WTC11 (cell line): ENCODE results near the gene DCD. TPM values are rescaled to one million over a fixed set of nuclear protein-coding genes. Genes with fewer than 3 reads are reported as not detected.
A peak's percentile ranks its signal among the peaks of the same experiment; 100 is the strongest.

ENCODE experiments used
- ATAC-seq: fragments of 200-7000 bp; cut with Tn5 transposase; 2 replicates; pipeline ENCODE4 v1.10.0; 2021; ENCODE audit warnings: mild to moderate bottlenecking, moderate library complexity
- CTCF ChIA-PET: fragments of 300-600 bp; sonication (Branson Sonifier 250); formaldehyde crosslinking; loops from one replicate; lab custom pipeline; 2021; ENCODE audit warnings: antibody characterized with exemption; lab: Charles Lee
- POLR2A ChIA-PET: fragments of 350-600 bp; sonication (Branson Sonifier 250); formaldehyde crosslinking; loops from one replicate; lab custom pipeline; 2021; ENCODE audit warnings: antibody characterized with exemption; lab: Charles Lee
- DNase-seq: peaks from one replicate; pipeline ENCODE4 v3.0.0; 2021; ENCODE audit warnings: low spot score
- H3K27ac Mint-ChIP-seq: 2 replicates; pipeline ENCODE4 v1.8.0; 2021; ENCODE audit warnings: mixed read lengths
- H3K27me3 Mint-ChIP-seq: 2 replicates; pipeline ENCODE4 v1.8.0; 2021; ENCODE audit warnings: low read depth, mild to moderate bottlenecking, moderate library complexity, mixed read lengths
- H3K36me3 Mint-ChIP-seq: 2 replicates; pipeline ENCODE4 v1.8.0; 2021; ENCODE audit warnings: mixed read lengths
- H3K4me1 Mint-ChIP-seq: 2 replicates; pipeline ENCODE4 v1.8.0; 2022; ENCODE audit warnings: mixed read lengths
- H3K4me3 Mint-ChIP-seq: 2 replicates; pipeline ENCODE4 v1.8.0; 2021; ENCODE audit warnings: mild to moderate bottlenecking, moderate library complexity, mixed read lengths
- H3K9me3 Mint-ChIP-seq: 2 replicates; pipeline ENCODE4 v1.8.0; 2021; ENCODE audit warnings: mixed read lengths
- ATF1 ChIP-seq: sonication (generic); formaldehyde crosslinking; IDR thresholded peaks from 2 replicates; pipeline ENCODE4 v1.8.1; 2023; ENCODE audit warnings: mild to moderate bottlenecking, moderate library complexity, missing genetic modification reagents
- CREB1 ChIP-seq: sonication (generic); formaldehyde crosslinking; IDR thresholded peaks from 2 replicates; pipeline ENCODE4 v1.8.0; 2023; ENCODE audit warnings: mild to moderate bottlenecking, missing genetic modification reagents
- EMX1 ChIP-seq: fragments of 250-450 bp; sonication (Bioruptor Pico); IDR thresholded peaks from 2 replicates; pipeline ENCODE4 v1.8.0; 2021; ENCODE audit warnings: mild to moderate bottlenecking
- ETV6 ChIP-seq: sonication (generic); formaldehyde crosslinking; IDR thresholded peaks from 2 replicates; pipeline ENCODE4 v1.8.1; 2022; ENCODE audit warnings: mild to moderate bottlenecking, missing genetic modification reagents
- FOXJ3 ChIP-seq: sonication (generic); formaldehyde crosslinking; IDR thresholded peaks from 2 replicates; pipeline ENCODE4 v1.9.0; 2021; ENCODE audit warnings: missing genetic modification reagents, mild to moderate bottlenecking, borderline replicate concordance
- FOXK1 ChIP-seq: sonication (generic); formaldehyde crosslinking; IDR thresholded peaks from 2 replicates; pipeline ENCODE4 v1.8.0; 2022; ENCODE audit warnings: mild to moderate bottlenecking, moderate library complexity, missing genetic modification reagents
- GTF2I ChIP-seq: fragments of 250-450 bp; sonication (Bioruptor Pico); conservative IDR thresholded peaks from 2 replicates; pipeline ENCODE4 v1.4.0; 2021; ENCODE audit warnings: mild to moderate bottlenecking
- JUN ChIP-seq: sonication (generic); formaldehyde crosslinking; IDR thresholded peaks from 2 replicates; pipeline ENCODE4 v1.8.0; 2023; ENCODE audit warnings: mild to moderate bottlenecking, missing genetic modification reagents
- KAT7 ChIP-seq: sonication (generic); formaldehyde crosslinking; IDR thresholded peaks from 2 replicates; pipeline ENCODE4 v1.8.1; 2023; ENCODE audit warnings: missing genetic modification reagents, mild to moderate bottlenecking, borderline replicate concordance
- NFE2L1 ChIP-seq: sonication (generic); formaldehyde crosslinking; IDR thresholded peaks from 2 replicates; pipeline ENCODE4 v1.8.1; 2023; ENCODE audit warnings: missing genetic modification reagents
- NFYB ChIP-seq: sonication (generic); formaldehyde crosslinking; conservative IDR thresholded peaks from 2 replicates; pipeline ENCODE4 v1.8.0; 2022; ENCODE audit warnings: low read depth, missing genetic modification reagents
- NR3C1 ChIP-seq: sonication (generic); formaldehyde crosslinking; conservative IDR thresholded peaks from 2 replicates; pipeline ENCODE4 v1.8.1; 2023; ENCODE audit warnings: low read depth, mild to moderate bottlenecking, missing genetic modification reagents
- PRRX2 ChIP-seq: fragments of 250-450 bp; sonication (Bioruptor Pico); IDR thresholded peaks from 2 replicates; pipeline ENCODE4 v1.8.0; 2021; ENCODE audit warnings: mild to moderate bottlenecking
- RORB ChIP-seq: fragments of 250-450 bp; sonication (Bioruptor Pico); IDR thresholded peaks from 2 replicates; pipeline ENCODE4 v1.9.0; 2021; ENCODE audit warnings: mild to moderate bottlenecking
- ZBTB21 ChIP-seq: sonication (generic); formaldehyde crosslinking; IDR thresholded peaks from 2 replicates; pipeline ENCODE4 v1.8.1; 2023; ENCODE audit warnings: mild to moderate bottlenecking, missing genetic modification reagents, borderline replicate concordance
- ZNF138 ChIP-seq: sonication (generic); formaldehyde crosslinking; conservative IDR thresholded peaks from 2 replicates; pipeline ENCODE4 v1.8.1; 2022; ENCODE audit warnings: mild to moderate bottlenecking, moderate library complexity, missing genetic modification reagents
- ZNF396 ChIP-seq: fragments of 250-450 bp; sonication (Bioruptor Pico); IDR thresholded peaks from 2 replicates; pipeline ENCODE4 v1.8.0; 2021; ENCODE audit warnings: mild to moderate bottlenecking, moderate library complexity, borderline replicate concordance
- total RNA-seq: library from RNA; stranded (reverse); gene quantifications from 3 replicates; pipeline ENCODE4 v1.2.3, GENCODE V29; 2021
- TF ChIP-seq, protein P1 (sequence below): sonication (generic); formaldehyde crosslinking; IDR thresholded peaks from 2 replicates; pipeline ENCODE4 v1.8.1; 2023; ENCODE audit warnings: mild to moderate bottlenecking, moderate library complexity, missing genetic modification reagents
- TF ChIP-seq, protein P2 (sequence below): sonication (generic); formaldehyde crosslinking; conservative IDR thresholded peaks from 2 replicates; pipeline ENCODE4 v1.8.1; 2022; ENCODE audit warnings: mild to moderate bottlenecking, missing genetic modification reagents
- TF ChIP-seq, protein P3 (sequence below): sonication (generic); formaldehyde crosslinking; IDR thresholded peaks from 2 replicates; pipeline ENCODE4 v1.8.1; 2022; ENCODE audit warnings: missing genetic modification reagents, borderline replicate concordance
- TF ChIP-seq, protein P4 (sequence below): fragments of 200-600 bp; IDR thresholded peaks from 2 replicates; pipeline ENCODE4 v1.8.0; 2022; ENCODE audit warnings: antibody characterized with exemption
- TF ChIP-seq, protein P5 (sequence below): sonication (generic); formaldehyde crosslinking; IDR thresholded peaks from 2 replicates; pipeline ENCODE4 v1.8.1; 2023; ENCODE audit warnings: mild to moderate bottlenecking, missing genetic modification reagents, borderline replicate concordance

DCD gene
- total RNA-seq, 1 experiment from 2014 or later = not detected

DNA sequence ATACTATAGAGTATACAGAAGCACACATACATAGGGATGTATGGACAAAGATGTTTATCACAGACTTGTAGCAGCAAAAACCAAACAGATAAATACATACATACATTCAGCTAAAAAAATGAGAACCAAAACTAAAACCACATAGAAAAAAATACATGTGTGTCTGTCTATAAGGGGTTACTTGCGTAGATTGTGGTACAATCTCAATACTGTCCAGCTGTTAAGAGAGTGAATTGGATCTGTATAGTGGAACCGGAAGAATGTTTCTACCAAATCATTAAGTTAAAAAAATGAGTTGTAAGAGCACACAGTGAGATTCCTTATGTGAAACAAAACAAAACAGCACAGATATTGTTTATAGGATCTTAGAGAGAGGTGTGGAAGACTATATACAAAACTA, 44.2 kb upstream of the DCD start:
- Mint-ChIP-seq H3K36me3 (peaks cover 8% of the 10 kb centered on the region), H3K27ac (no peak overlapping the region), H3K4me1 (peaks cover 14% of the 10 kb centered on the region), H3K4me3 (no peak overlapping the region), H3K27me3 (peaks cover 9% of the 10 kb centered on the region), H3K9me3 (peaks cover 9% of the 10 kb centered on the region)
- DNase-seq (no peak), ATAC-seq (no peak)
- CTCF ChIA-PET = interaction anchor here (2.3 kb wide), 1 partner anchor 34 kb away, joined by 15 read pairs; no protein-coding TSS in a partner anchor
- no peak for TF ChIP-seq FOXJ3 (CRISPR knock-in tag)
- TF ChIP-seq ZNF396 (CRISPR knock-in tag) = no peak
- TF ChIP-seq, protein P1, sequence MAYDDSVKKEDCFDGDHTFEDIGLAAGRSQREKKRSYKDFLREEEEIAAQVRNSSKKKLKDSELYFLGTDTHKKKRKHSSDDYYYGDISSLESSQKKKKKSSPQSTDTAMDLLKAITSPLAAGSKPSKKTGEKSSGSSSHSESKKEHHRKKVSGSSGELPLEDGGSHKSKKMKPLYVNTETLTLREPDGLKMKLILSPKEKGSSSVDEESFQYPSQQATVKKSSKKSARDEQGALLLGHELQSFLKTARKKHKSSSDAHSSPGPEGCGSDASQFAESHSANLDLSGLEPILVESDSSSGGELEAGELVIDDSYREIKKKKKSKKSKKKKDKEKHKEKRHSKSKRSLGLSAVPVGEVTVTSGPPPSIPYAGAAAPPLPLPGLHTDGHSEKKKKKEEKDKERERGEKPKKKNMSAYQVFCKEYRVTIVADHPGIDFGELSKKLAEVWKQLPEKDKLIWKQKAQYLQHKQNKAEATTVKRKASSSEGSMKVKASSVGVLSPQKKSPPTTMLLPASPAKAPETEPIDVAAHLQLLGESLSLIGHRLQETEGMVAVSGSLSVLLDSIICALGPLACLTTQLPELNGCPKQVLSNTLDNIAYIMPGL (CRISPR knock-in tag) = no peak
- TF ChIP-seq ATF1 = no peak
- TF ChIP-seq ZNF138 = no peak
- no peak for TF ChIP-seq PRRX2 (CRISPR knock-in tag)
- no peak for TF ChIP-seq NR3C1
- no peak for TF ChIP-seq GTF2I (CRISPR knock-in tag)
- no peak for TF ChIP-seq ETV6 (CRISPR knock-in tag)
- TF ChIP-seq EMX1 (CRISPR knock-in tag) = no peak
- no peak for TF ChIP-seq KAT7 (CRISPR knock-in tag)
- TF ChIP-seq NFYB (CRISPR knock-in tag) = no peak
- no peak for TF ChIP-seq JUN (CRISPR knock-in tag)
- TF ChIP-seq, protein P2, sequence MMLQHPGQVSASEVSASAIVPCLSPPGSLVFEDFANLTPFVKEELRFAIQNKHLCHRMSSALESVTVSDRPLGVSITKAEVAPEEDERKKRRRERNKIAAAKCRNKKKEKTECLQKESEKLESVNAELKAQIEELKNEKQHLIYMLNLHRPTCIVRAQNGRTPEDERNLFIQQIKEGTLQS (CRISPR knock-in tag) = no peak
- no peak for TF ChIP-seq FOXK1 (CRISPR knock-in tag)
- TF ChIP-seq ZBTB21 (CRISPR knock-in tag) = no peak
- no peak for TF ChIP-seq RORB
- TF ChIP-seq, protein P3, sequence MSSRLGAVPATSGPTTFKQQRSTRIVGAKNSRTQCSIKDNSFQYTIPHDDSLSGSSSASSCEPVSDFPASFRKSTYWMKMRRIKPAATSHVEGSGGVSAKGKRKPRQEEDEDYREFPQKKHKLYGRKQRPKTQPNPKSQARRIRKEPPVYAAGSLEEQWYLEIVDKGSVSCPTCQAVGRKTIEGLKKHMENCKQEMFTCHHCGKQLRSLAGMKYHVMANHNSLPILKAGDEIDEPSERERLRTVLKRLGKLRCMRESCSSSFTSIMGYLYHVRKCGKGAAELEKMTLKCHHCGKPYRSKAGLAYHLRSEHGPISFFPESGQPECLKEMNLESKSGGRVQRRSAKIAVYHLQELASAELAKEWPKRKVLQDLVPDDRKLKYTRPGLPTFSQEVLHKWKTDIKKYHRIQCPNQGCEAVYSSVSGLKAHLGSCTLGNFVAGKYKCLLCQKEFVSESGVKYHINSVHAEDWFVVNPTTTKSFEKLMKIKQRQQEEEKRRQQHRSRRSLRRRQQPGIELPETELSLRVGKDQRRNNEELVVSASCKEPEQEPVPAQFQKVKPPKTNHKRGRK (CRISPR knock-in tag) = no peak
- POLR2A ChIA-PET = no interaction called here

DNA sequence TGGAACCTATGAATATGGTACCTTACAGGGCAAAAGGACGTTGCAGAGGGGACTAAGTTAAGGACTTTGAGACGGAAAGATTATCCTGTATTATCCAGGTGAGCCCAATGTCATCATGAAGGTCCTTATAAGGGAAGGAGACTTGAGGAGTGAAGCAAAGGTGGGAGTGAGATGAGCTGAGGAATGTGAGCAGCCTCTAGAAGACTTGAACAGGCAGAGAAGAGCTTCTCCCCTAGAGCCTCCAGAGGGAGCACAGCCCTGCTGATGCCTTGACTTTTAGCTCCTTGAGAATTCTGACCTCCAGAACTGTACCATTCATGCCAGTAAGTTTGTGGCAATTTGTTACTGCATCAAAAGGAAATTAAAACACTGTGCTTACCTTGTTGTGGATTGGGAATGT, 41.8 kb upstream of the DCD start:
- peaks cover 24% of the 10 kb centered on the region for H3K27me3 Mint-ChIP-seq
- H3K36me3 Mint-ChIP-seq = peaks cover 19% of the 10 kb centered on the region
- TF ChIP-seq, protein P4, sequence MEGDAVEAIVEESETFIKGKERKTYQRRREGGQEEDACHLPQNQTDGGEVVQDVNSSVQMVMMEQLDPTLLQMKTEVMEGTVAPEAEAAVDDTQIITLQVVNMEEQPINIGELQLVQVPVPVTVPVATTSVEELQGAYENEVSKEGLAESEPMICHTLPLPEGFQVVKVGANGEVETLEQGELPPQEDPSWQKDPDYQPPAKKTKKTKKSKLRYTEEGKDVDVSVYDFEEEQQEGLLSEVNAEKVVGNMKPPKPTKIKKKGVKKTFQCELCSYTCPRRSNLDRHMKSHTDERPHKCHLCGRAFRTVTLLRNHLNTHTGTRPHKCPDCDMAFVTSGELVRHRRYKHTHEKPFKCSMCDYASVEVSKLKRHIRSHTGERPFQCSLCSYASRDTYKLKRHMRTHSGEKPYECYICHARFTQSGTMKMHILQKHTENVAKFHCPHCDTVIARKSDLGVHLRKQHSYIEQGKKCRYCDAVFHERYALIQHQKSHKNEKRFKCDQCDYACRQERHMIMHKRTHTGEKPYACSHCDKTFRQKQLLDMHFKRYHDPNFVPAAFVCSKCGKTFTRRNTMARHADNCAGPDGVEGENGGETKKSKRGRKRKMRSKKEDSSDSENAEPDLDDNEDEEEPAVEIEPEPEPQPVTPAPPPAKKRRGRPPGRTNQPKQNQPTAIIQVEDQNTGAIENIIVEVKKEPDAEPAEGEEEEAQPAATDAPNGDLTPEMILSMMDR = no peak
- TF ChIP-seq, protein P5, sequence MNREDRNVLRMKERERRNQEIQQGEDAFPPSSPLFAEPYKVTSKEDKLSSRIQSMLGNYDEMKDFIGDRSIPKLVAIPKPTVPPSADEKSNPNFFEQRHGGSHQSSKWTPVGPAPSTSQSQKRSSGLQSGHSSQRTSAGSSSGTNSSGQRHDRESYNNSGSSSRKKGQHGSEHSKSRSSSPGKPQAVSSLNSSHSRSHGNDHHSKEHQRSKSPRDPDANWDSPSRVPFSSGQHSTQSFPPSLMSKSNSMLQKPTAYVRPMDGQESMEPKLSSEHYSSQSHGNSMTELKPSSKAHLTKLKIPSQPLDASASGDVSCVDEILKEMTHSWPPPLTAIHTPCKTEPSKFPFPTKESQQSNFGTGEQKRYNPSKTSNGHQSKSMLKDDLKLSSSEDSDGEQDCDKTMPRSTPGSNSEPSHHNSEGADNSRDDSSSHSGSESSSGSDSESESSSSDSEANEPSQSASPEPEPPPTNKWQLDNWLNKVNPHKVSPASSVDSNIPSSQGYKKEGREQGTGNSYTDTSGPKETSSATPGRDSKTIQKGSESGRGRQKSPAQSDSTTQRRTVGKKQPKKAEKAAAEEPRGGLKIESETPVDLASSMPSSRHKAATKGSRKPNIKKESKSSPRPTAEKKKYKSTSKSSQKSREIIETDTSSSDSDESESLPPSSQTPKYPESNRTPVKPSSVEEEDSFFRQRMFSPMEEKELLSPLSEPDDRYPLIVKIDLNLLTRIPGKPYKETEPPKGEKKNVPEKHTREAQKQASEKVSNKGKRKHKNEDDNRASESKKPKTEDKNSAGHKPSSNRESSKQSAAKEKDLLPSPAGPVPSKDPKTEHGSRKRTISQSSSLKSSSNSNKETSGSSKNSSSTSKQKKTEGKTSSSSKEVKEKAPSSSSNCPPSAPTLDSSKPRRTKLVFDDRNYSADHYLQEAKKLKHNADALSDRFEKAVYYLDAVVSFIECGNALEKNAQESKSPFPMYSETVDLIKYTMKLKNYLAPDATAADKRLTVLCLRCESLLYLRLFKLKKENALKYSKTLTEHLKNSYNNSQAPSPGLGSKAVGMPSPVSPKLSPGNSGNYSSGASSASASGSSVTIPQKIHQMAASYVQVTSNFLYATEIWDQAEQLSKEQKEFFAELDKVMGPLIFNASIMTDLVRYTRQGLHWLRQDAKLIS (CRISPR knock-in tag) = no peak
- no peak for TF ChIP-seq CREB1 (CRISPR knock-in tag)
- TF ChIP-seq NFE2L1 (CRISPR knock-in tag) = no peak
- H3K4me1 Mint-ChIP-seq = peaks cover 20% of the 10 kb centered on the region
- DNase-seq (peak; percentile 40), ATAC-seq (peak; percentile 99)
- POLR2A ChIA-PET = interaction anchor here (0.5 to 1.0 kb wide), 2 partner anchors 10 to 45 kb away, joined by 3 to 4 read pairs; no protein-coding TSS in a partner anchor
- peaks cover 19% of the 10 kb centered on the region for H3K9me3 Mint-ChIP-seq
- CTCF ChIA-PET = interaction anchor here (0.5 to 4.3 kb wide), 27 partner anchors 9 to 382 kb away, joined by 3 to 75 read pairs (median 5); partner anchors contain the start of genes NEUROD4 and PPP1R1A
- H3K4me3 Mint-ChIP-seq = no peak overlapping the region
- no peak overlapping the region for H3K27ac Mint-ChIP-seq
